HepG2 (cell line): ENCODE data around the gene LRTM2. TPM values are rescaled to one million over a fixed set of nuclear protein-coding genes. Genes with fewer than 3 reads are reported as not detected.

ENCODE experiments used
- GATAD2A ChIP-seq: IDR thresholded peaks from 2 replicates; pipeline ENCODE4 v1.6.1; 2016
- MTA1 ChIP-seq: sonication (generic); formaldehyde crosslinking; IDR thresholded peaks from 2 replicates; pipeline ENCODE4 v1.4.0; 2020; ENCODE audit warnings: missing genetic modification reagents, mild to moderate bottlenecking, borderline replicate concordance
- NR3C1 ChIP-seq: sonication (generic); formaldehyde crosslinking; IDR thresholded peaks from 2 replicates; pipeline ENCODE4 v1.4.0; 2020; ENCODE audit warnings: missing genetic modification reagents
- NRL ChIP-seq: sonication (generic); formaldehyde crosslinking; IDR thresholded peaks from 2 replicates; pipeline ENCODE4 v1.5.0; 2020; ENCODE audit warnings: missing genetic modification reagents, mild to moderate bottlenecking, moderate library complexity, borderline replicate concordance
- PITX1 ChIP-seq: sonication (generic); formaldehyde crosslinking; IDR thresholded peaks from 2 replicates; pipeline ENCODE4 v1.5.1; 2020; ENCODE audit warnings: mild to moderate bottlenecking, missing genetic modification reagents
- POLR2A ChIP-seq, 2 experiments: IDR thresholded peaks; 2 replicates each; pipeline ENCODE4 v1.6.1; 2011; ENCODE audit warnings: low read depth in 2 of 2, low read length in 2 of 2, mild to moderate bottlenecking in 1 of 2, moderate library complexity in 1 of 2; ENCODE audit not compliant: insufficient read depth in 1 of 2
- POLR2G ChIP-seq: fragments of 200-400 bp; formaldehyde crosslinking; IDR thresholded peaks from 2 replicates; pipeline ENCODE4 v1.6.1; 2018; ENCODE audit warnings: mild to moderate bottlenecking, low read depth, low read length, moderate library complexity
- SIN3A ChIP-seq: IDR thresholded peaks from 2 replicates; pipeline ENCODE4 v1.6.1; 2011; ENCODE audit warnings: low read depth, mild to moderate bottlenecking, control low read depth, low read length, borderline replicate concordance
- SMARCE1 ChIP-seq: fragments of 450-650 bp; IDR thresholded peaks from 2 replicates; pipeline ENCODE4 v1.6.1; 2017; ENCODE audit warnings: borderline replicate concordance
- SNAPC2 ChIP-seq: sonication (generic); formaldehyde crosslinking; IDR thresholded peaks from 2 replicates; pipeline ENCODE4 v1.8.1; 2022; ENCODE audit warnings: mild to moderate bottlenecking, missing genetic modification reagents
- ZBTB38 ChIP-seq: sonication (generic); formaldehyde crosslinking; IDR thresholded peaks from 2 replicates; pipeline ENCODE4 v1.5.1; 2020; ENCODE audit warnings: mild to moderate bottlenecking, missing genetic modification reagents
- ZC3H13 ChIP-seq: sonication (generic); formaldehyde crosslinking; IDR thresholded peaks from 2 replicates; pipeline ENCODE4 v1.8.1; 2023; ENCODE audit warnings: mild to moderate bottlenecking, missing genetic modification reagents, moderate library complexity
- ZC3H4 ChIP-seq: sonication (generic); formaldehyde crosslinking; IDR thresholded peaks from 2 replicates; pipeline ENCODE4 v1.4.0; 2020; ENCODE audit warnings: missing genetic modification reagents, borderline replicate concordance
- ZMAT3 ChIP-seq: sonication (generic); formaldehyde crosslinking; conservative IDR thresholded peaks from 2 replicates; pipeline ENCODE4 v1.7.0; 2021; ENCODE audit warnings: missing genetic modification reagents
- ZNF20 ChIP-seq: sonication (generic); formaldehyde crosslinking; IDR thresholded peaks from 2 replicates; pipeline ENCODE4 v1.4.0; 2020; ENCODE audit warnings: mild to moderate bottlenecking, moderate library complexity, missing genetic modification reagents
- ZNF274 ChIP-seq: sonication (generic); formaldehyde crosslinking; IDR thresholded peaks from 2 replicates; pipeline ENCODE4 v1.5.1; 2020; ENCODE audit warnings: mild to moderate bottlenecking, missing genetic modification reagents
- ZNF333 ChIP-seq: sonication (generic); formaldehyde crosslinking; IDR thresholded peaks from 2 replicates; pipeline ENCODE4 v1.4.0; 2020; ENCODE audit warnings: mild to moderate bottlenecking, missing genetic modification reagents, borderline replicate concordance
- ZNF383 ChIP-seq: sonication (generic); formaldehyde crosslinking; IDR thresholded peaks from 2 replicates; pipeline ENCODE4 v1.4.0; 2020; ENCODE audit warnings: missing genetic modification reagents, mild to moderate bottlenecking, borderline replicate concordance
- ZNF605 ChIP-seq: sonication (generic); formaldehyde crosslinking; IDR thresholded peaks from 2 replicates; pipeline ENCODE4 v1.8.0; 2022; ENCODE audit warnings: mild to moderate bottlenecking, missing genetic modification reagents
- polyA plus RNA-seq, 8 experiments: library from polyadenylated mRNA; depleted of rRNA in 3 of 8; stranded (reverse) in 7 of 8; unstranded in 1 of 8; fragments of >200 nt; fragmentation: Illumina TruSeq in 4 of 8; extraction: Trizol in 4 of 8; gene quantifications; 2 replicates each; pipeline versions ENCODE4 v1.2.1 to v1.2.3, GENCODE V29; 2011 to 2016; ENCODE audit warnings: low read depth in 4 of 8, missing spikeins in 1 of 8, mixed read lengths in 1 of 8; ENCODE audit not compliant: insufficient read depth in 1 of 8
- total RNA-seq, 5 experiments: library from RNA; depleted of rRNA; stranded (reverse); fragments of >200 nt; fragmentation: Illumina TruSeq; extraction: Trizol; gene quantifications; 2 replicates each; pipeline ENCODE4 v1.2.3, GENCODE V29; 2016; ENCODE audit warnings: low read depth in 1 of 5
- TF ChIP-seq, protein P1 (sequence below): sonication (generic); formaldehyde crosslinking; IDR thresholded peaks from 2 replicates; pipeline ENCODE4 v1.4.0; 2020; ENCODE audit warnings: low read depth, missing genetic modification reagents
- TF ChIP-seq, protein P2 (sequence below): IDR thresholded peaks from 2 replicates; pipeline ENCODE4 v1.6.1; 2016; ENCODE audit warnings: low read depth, borderline replicate concordance
- TF ChIP-seq, protein P3 (sequence below): sonication (generic); formaldehyde crosslinking; IDR thresholded peaks from 2 replicates; pipeline ENCODE4 v1.4.0; 2020; ENCODE audit warnings: mild to moderate bottlenecking, missing genetic modification reagents
- TF ChIP-seq, protein P4 (sequence below): sonication (generic); formaldehyde crosslinking; IDR thresholded peaks from 2 replicates; pipeline ENCODE4 v1.5.1; 2020; ENCODE audit warnings: missing genetic modification reagents, mild to moderate bottlenecking, borderline replicate concordance

LRTM2 gene
- total and polyA plus RNA-seq, 2 of the 13 experiments (the other 11 are each of a cell fraction or from before 2014, with no cell fraction given) = 0.09 TPM; not detected in 1

- TF ChIP-seq, protein P1, sequence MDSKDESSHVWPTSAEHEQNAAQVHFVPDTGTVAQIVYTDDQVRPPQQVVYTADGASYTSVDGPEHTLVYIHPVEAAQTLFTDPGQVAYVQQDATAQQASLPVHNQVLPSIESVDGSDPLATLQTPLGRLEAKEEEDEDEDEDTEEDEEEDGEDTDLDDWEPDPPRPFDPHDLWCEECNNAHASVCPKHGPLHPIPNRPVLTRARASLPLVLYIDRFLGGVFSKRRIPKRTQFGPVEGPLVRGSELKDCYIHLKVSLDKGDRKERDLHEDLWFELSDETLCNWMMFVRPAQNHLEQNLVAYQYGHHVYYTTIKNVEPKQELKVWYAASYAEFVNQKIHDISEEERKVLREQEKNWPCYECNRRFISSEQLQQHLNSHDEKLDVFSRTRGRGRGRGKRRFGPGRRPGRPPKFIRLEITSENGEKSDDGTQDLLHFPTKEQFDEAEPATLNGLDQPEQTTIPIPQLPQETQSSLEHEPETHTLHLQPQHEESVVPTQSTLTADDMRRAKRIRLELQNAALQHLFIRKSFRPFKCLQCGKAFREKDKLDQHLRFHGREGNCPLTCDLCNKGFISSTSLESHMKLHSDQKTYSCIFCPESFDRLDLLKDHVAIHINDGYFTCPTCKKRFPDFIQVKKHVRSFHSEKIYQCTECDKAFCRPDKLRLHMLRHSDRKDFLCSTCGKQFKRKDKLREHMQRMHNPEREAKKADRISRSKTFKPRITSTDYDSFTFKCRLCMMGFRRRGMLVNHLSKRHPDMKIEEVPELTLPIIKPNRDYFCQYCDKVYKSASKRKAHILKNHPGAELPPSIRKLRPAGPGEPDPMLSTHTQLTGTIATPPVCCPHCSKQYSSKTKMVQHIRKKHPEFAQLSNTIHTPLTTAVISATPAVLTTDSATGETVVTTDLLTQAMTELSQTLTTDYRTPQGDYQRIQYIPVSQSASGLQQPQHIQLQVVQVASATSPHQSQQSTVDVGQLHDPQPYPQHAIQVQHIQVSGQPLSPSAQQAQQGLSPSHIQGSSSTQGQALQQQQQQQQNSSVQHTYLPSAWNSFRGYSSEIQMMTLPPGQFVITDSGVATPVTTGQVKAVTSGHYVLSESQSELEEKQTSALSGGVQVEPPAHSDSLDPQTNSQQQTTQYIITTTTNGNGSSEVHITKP (CRISPR knock-in tag) = no peak
- 0 out of 2 replicates have a peak, but pooled peaks have one; percentile 56 for TF ChIP-seq ZC3H13 (CRISPR knock-in tag)
- TF ChIP-seq NRL (CRISPR knock-in tag) = no peak
- peak; percentile 92 for TF ChIP-seq ZC3H4
- no peak for TF ChIP-seq ZNF605 (CRISPR knock-in tag)
- no peak for TF ChIP-seq ZNF274 (CRISPR knock-in tag)
- peak; percentile 48 for TF ChIP-seq POLR2G
- TF ChIP-seq, protein P2, sequence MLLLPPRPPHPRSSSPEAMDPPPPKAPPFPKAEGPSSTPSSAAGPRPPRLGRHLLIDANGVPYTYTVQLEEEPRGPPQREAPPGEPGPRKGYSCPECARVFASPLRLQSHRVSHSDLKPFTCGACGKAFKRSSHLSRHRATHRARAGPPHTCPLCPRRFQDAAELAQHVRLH (CRISPR knock-in tag) = no peak
- peak in 1 of 2 experiments; percentile 51; a peak in 2 of 4 replicates for TF ChIP-seq POLR2A (IDR thresholded peaks at IDR 0.05; ENCODE audit: insufficient read depth in 1 of 2, low read depth in 2 of 2, low read length in 2 of 2)
- 0 out of 2 replicates have a peak, but pooled peaks have one; percentile 18 for TF ChIP-seq ZNF333 (CRISPR knock-in tag)
- 0 out of 2 replicates have a peak, but pooled peaks have one; percentile 47 for TF ChIP-seq ZMAT3 (CRISPR knock-in tag)
- TF ChIP-seq SIN3A = no peak
- TF ChIP-seq MTA1 (CRISPR knock-in tag) = no peak
- TF ChIP-seq PITX1 (CRISPR knock-in tag) = no peak
- TF ChIP-seq, protein P3, sequence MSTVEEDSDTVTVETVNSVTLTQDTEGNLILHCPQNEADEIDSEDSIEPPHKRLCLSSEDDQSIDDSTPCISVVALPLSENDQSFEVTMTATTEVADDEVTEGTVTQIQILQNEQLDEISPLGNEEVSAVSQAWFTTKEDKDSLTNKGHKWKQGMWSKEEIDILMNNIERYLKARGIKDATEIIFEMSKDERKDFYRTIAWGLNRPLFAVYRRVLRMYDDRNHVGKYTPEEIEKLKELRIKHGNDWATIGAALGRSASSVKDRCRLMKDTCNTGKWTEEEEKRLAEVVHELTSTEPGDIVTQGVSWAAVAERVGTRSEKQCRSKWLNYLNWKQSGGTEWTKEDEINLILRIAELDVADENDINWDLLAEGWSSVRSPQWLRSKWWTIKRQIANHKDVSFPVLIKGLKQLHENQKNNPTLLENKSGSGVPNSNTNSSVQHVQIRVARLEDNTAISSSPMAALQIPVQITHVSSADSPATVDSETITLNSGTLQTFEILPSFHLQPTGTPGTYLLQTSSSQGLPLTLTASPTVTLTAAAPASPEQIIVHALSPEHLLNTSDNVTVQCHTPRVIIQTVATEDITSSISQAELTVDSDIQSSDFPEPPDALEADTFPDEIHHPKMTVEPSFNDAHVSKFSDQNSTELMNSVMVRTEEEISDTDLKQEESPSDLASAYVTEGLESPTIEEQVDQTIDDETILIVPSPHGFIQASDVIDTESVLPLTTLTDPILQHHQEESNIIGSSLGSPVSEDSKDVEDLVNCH (CRISPR knock-in tag) = no peak
- TF ChIP-seq, protein P4, sequence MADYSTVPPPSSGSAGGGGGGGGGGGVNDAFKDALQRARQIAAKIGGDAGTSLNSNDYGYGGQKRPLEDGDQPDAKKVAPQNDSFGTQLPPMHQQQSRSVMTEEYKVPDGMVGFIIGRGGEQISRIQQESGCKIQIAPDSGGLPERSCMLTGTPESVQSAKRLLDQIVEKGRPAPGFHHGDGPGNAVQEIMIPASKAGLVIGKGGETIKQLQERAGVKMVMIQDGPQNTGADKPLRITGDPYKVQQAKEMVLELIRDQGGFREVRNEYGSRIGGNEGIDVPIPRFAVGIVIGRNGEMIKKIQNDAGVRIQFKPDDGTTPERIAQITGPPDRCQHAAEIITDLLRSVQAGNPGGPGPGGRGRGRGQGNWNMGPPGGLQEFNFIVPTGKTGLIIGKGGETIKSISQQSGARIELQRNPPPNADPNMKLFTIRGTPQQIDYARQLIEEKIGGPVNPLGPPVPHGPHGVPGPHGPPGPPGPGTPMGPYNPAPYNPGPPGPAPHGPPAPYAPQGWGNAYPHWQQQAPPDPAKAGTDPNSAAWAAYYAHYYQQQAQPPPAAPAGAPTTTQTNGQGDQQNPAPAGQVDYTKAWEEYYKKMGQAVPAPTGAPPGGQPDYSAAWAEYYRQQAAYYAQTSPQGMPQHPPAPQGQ = no peak
- no peak for TF ChIP-seq ZNF20
- peak; percentile 78 for TF ChIP-seq ZBTB38 (CRISPR knock-in tag)
- TF ChIP-seq SNAPC2 (CRISPR knock-in tag) = no peak
- 0 out of 2 replicates have a peak, but pooled peaks have one; percentile 29 for TF ChIP-seq ZNF383 (CRISPR knock-in tag)
- TF ChIP-seq NR3C1 (CRISPR knock-in tag) = no peak
- no peak for TF ChIP-seq SMARCE1
- no peak for TF ChIP-seq GATAD2A (CRISPR knock-in tag)
Measured at GRCh38 chr12:1810201-1810930, 10.0 kb upstream of the LRTM2 start (continued).
